ENCODE results near the gene SEMA3E.

Gene SEMA3E

GRCh38 chr7:83326223-83326622 lies 322.7 kb downstream of the SEMA3E start:
- H4K20me1 ChIP-seq (ENCODE audit: insufficient read depth, low read length, poor library complexity, severe bottlenecking): no peaks in the 10 kb centered on the region
- no peak overlapping the region for H3K9ac ChIP-seq (ENCODE audit: low read depth, low read length, poor library complexity, severe bottlenecking)
- H3K27me3 ChIP-seq (ENCODE audit: insufficient read depth, low read length, poor library complexity, severe bottlenecking): no peaks in the 10 kb centered on the region
- H2AFZ ChIP-seq (ENCODE audit: low read length): no peak overlapping the region
- H3K4me2 ChIP-seq (ENCODE audit: low read depth, low read length, poor library complexity, severe bottlenecking): no peak overlapping the region
- no peak for TF ChIP-seq EZH2phosphoT487 (IDR thresholded peaks at IDR 0.05; ENCODE audit: borderline replicate concordance)
- no peak for TF ChIP-seq CTCF (conservative IDR thresholded peaks at IDR 0.05; ENCODE audit: low read length)
- H3K79me2 ChIP-seq (ENCODE audit: insufficient read depth, low read length): no peaks in the 10 kb centered on the region
- H3K4me1 ChIP-seq (ENCODE audit: insufficient read depth, low read length, poor library complexity, severe bottlenecking): no peaks in the 10 kb centered on the region
- no peak overlapping the region for H3K4me3 ChIP-seq (ENCODE audit: low read length, poor library complexity, severe bottlenecking)
- H3K36me3 ChIP-seq (ENCODE audit: insufficient read depth, low read length): no peaks in the 10 kb centered on the region
- no peaks in the 10 kb centered on the region for H3K9me2 ChIP-seq (replicated peaks; ENCODE audit: low read depth, low read length)
- H3K9me3 ChIP-seq (ENCODE audit: insufficient read depth, low read depth, low read length): no peaks in the 10 kb centered on the region
- no peaks in the 10 kb centered on the region for H3F3A ChIP-seq (ENCODE audit: low read depth)

DNA sequence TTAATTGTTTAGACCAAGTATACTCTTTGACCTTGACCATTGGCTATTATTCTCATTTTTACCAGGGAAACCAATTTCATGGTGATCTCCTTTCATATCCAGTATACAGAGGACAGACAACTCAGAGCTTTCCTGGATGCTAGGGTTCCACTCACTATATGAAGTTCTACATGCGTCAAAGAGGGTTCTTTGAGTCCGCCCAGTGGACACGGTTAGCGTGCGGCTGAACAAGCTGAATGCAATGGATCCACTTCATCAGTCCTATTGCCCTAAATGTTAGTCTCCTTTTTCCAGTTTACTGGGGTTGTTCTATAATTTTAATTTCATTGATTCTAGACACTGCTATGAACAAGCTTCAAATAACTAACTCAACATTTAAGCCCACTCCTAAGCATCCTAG lies 323.9 kb downstream of the SEMA3E start:
- Histone ChIP-seq H3K4me2 (ENCODE audit: low read depth, low read length, poor library complexity, severe bottlenecking) (no peak overlapping the region), H3K9me3 (ENCODE audit: insufficient read depth, low read depth, low read length) (no peaks in the 10 kb centered on the region), H4K20me1 (ENCODE audit: insufficient read depth, low read length, poor library complexity, severe bottlenecking) (no peaks in the 10 kb centered on the region), H3K36me3 (ENCODE audit: insufficient read depth, low read length) (no peaks in the 10 kb centered on the region), H3K9ac (ENCODE audit: low read depth, low read length, poor library complexity, severe bottlenecking) (no peak overlapping the region), H3K9me2 (replicated peaks; ENCODE audit: low read depth, low read length) (no peaks in the 10 kb centered on the region), H3K4me1 (ENCODE audit: insufficient read depth, low read length, poor library complexity, severe bottlenecking) (no peaks in the 10 kb centered on the region), H3F3A (ENCODE audit: low read depth) (no peaks in the 10 kb centered on the region), H3K4me3 (ENCODE audit: low read length, poor library complexity, severe bottlenecking) (no peak overlapping the region), H3K79me2 (ENCODE audit: insufficient read depth, low read length) (no peaks in the 10 kb centered on the region), H3K27me3 (ENCODE audit: insufficient read depth, low read length, poor library complexity, severe bottlenecking) (no peaks in the 10 kb centered on the region), H2AFZ (ENCODE audit: low read length) (no peak overlapping the region)
- TF ChIP-seq EZH2phosphoT487 (IDR thresholded peaks at IDR 0.05; ENCODE audit: borderline replicate concordance) (no peak), CTCF (conservative IDR thresholded peaks at IDR 0.05; ENCODE audit: low read length) (peak; percentile 33; the same call in 1 of the 2 replicates)

GRCh38 chr7:83324596-83324995 lies 324.3 kb downstream of the SEMA3E start:
- Histone ChIP-seq H3K4me3 (ENCODE audit: low read length, poor library complexity, severe bottlenecking) (no peak overlapping the region), H3F3A (ENCODE audit: low read depth) (no peaks in the 10 kb centered on the region), H3K36me3 (ENCODE audit: insufficient read depth, low read length) (no peaks in the 10 kb centered on the region), H3K4me1 (ENCODE audit: insufficient read depth, low read length, poor library complexity, severe bottlenecking) (no peaks in the 10 kb centered on the region), H4K20me1 (ENCODE audit: insufficient read depth, low read length, poor library complexity, severe bottlenecking) (no peaks in the 10 kb centered on the region), H3K27me3 (ENCODE audit: insufficient read depth, low read length, poor library complexity, severe bottlenecking) (no peaks in the 10 kb centered on the region), H3K4me2 (ENCODE audit: low read depth, low read length, poor library complexity, severe bottlenecking) (no peak overlapping the region), H2AFZ (ENCODE audit: low read length) (no peak overlapping the region), H3K9me2 (replicated peaks; ENCODE audit: low read depth, low read length) (no peaks in the 10 kb centered on the region), H3K9me3 (ENCODE audit: insufficient read depth, low read depth, low read length) (no peaks in the 10 kb centered on the region), H3K79me2 (ENCODE audit: insufficient read depth, low read length) (no peaks in the 10 kb centered on the region), H3K9ac (ENCODE audit: low read depth, low read length, poor library complexity, severe bottlenecking) (no peak overlapping the region)
- TF ChIP-seq CTCF (conservative IDR thresholded peaks at IDR 0.05; ENCODE audit: low read length) (no peak), EZH2phosphoT487 (IDR thresholded peaks at IDR 0.05; ENCODE audit: borderline replicate concordance) (no peak)
